HepG2 (cell line): Measurements from ENCODE around the gene KAZN. TPM values are rescaled to one million over a fixed set of nuclear protein-coding genes. Genes with fewer than 3 reads are reported as not detected.

Experiments
- ATF4 ChIP-seq, 2 experiments: fragments of 450-650 bp in 1 of 2; sonication (generic) in 1 of 2; formaldehyde crosslinking; IDR thresholded peaks; 2 replicates each; pipeline versions ENCODE4 v1.5.0 to v1.8.0; 2020 to 2022; ENCODE audit warnings: mild to moderate bottlenecking in 1 of 2, missing genetic modification reagents in 1 of 2
- CHD2 ChIP-seq: IDR thresholded peaks from 2 replicates; pipeline ENCODE4 v1.6.1; 2011; ENCODE audit warnings: low read depth, low read length, improper control_type of control experiment
- HNRNPUL1 ChIP-seq: fragments of 200-400 bp; formaldehyde crosslinking; IDR thresholded peaks from 2 replicates; pipeline ENCODE4 v1.6.1; 2017; ENCODE audit warnings: low read depth, mild to moderate bottlenecking, low read length, moderate library complexity
- IRF2 ChIP-seq: IDR thresholded peaks from 2 replicates; pipeline ENCODE4 v1.6.1; 2018; ENCODE audit warnings: missing genetic modification reagents, missing compliant biosample characterization
- ISX ChIP-seq: sonication (generic); formaldehyde crosslinking; conservative IDR thresholded peaks from 2 replicates; pipeline ENCODE4 v1.5.0; 2020; ENCODE audit warnings: missing genetic modification reagents
- KAT8 ChIP-seq: IDR thresholded peaks from 2 replicates; pipeline ENCODE4 v1.6.1; 2016; ENCODE audit warnings: missing genetic modification reagents, missing compliant biosample characterization
- NBN ChIP-seq: fragments of 450-650 bp; conservative IDR thresholded peaks from 2 replicates; pipeline ENCODE4 v1.6.1; 2017
- STAT5B ChIP-seq: sonication (generic); formaldehyde crosslinking; IDR thresholded peaks from 2 replicates; pipeline ENCODE4 v1.4.0; 2020; ENCODE audit warnings: missing genetic modification reagents
- TCF7L2 ChIP-seq: IDR thresholded peaks from 2 replicates; pipeline ENCODE4 v1.6.1; 2011; ENCODE audit warnings: mild to moderate bottlenecking, low read depth, low read length, moderate library complexity
- TEF ChIP-seq: sonication (generic); formaldehyde crosslinking; IDR thresholded peaks from 2 replicates; pipeline ENCODE4 v1.5.0; 2020; ENCODE audit warnings: missing genetic modification reagents
- TFAP4 ChIP-seq: sonication (generic); IDR thresholded peaks from 2 replicates; pipeline ENCODE4 v1.6.1; 2016; ENCODE audit warnings: low read depth, borderline replicate concordance
- ZBTB21 ChIP-seq: sonication (generic); formaldehyde crosslinking; IDR thresholded peaks from 2 replicates; pipeline ENCODE4 v1.4.0; 2020; ENCODE audit warnings: missing genetic modification reagents
- ZFX ChIP-seq: sonication (generic); formaldehyde crosslinking; IDR thresholded peaks from 2 replicates; pipeline ENCODE4 v1.4.0; 2020; ENCODE audit warnings: mild to moderate bottlenecking, low read depth, missing genetic modification reagents, moderate library complexity
- ZFY ChIP-seq: sonication (generic); formaldehyde crosslinking; IDR thresholded peaks from 2 replicates; pipeline ENCODE4 v1.4.0; 2020; ENCODE audit warnings: missing genetic modification reagents
- ZNF142 ChIP-seq: sonication (generic); formaldehyde crosslinking; IDR thresholded peaks from 2 replicates; pipeline ENCODE4 v1.4.0; 2020; ENCODE audit warnings: missing genetic modification reagents
- ZNF224 ChIP-seq: sonication (generic); formaldehyde crosslinking; IDR thresholded peaks from 2 replicates; pipeline ENCODE4 v1.5.0; 2020; ENCODE audit warnings: mild to moderate bottlenecking, missing genetic modification reagents
- ZNF512 ChIP-seq: sonication (generic); formaldehyde crosslinking; IDR thresholded peaks from 2 replicates; pipeline ENCODE4 v1.4.0; 2020; ENCODE audit warnings: mild to moderate bottlenecking, missing genetic modification reagents
- ZNF768 ChIP-seq: sonication (generic); formaldehyde crosslinking; IDR thresholded peaks from 2 replicates; pipeline ENCODE4 v1.4.0; 2020; ENCODE audit warnings: missing genetic modification reagents
- ZNF780A ChIP-seq: sonication (generic); formaldehyde crosslinking; IDR thresholded peaks from 2 replicates; pipeline ENCODE4 v1.8.0; 2022; ENCODE audit warnings: mild to moderate bottlenecking, missing genetic modification reagents, moderate library complexity
- ZNF839 ChIP-seq: sonication (generic); formaldehyde crosslinking; IDR thresholded peaks from 2 replicates; pipeline ENCODE4 v1.4.0; 2020; ENCODE audit warnings: missing genetic modification reagents, mild to moderate bottlenecking, borderline replicate concordance
- polyA plus RNA-seq, 8 experiments: library from polyadenylated mRNA; depleted of rRNA in 3 of 8; stranded (reverse) in 7 of 8; unstranded in 1 of 8; fragments of >200 nt; fragmentation: Illumina TruSeq in 4 of 8; extraction: Trizol in 4 of 8; gene quantifications; 2 replicates each; pipeline versions ENCODE4 v1.2.1 to v1.2.3, GENCODE V29; 2011 to 2016; ENCODE audit warnings: low read depth in 4 of 8, missing spikeins in 1 of 8, mixed read lengths in 1 of 8; ENCODE audit not compliant: insufficient read depth in 1 of 8
- total RNA-seq, 5 experiments: library from RNA; depleted of rRNA; stranded (reverse); fragments of >200 nt; fragmentation: Illumina TruSeq; extraction: Trizol; gene quantifications; 2 replicates each; pipeline ENCODE4 v1.2.3, GENCODE V29; 2016; ENCODE audit warnings: low read depth in 1 of 5

KAZN gene
- total and polyA plus RNA-seq, 2 of the 13 experiments (the other 11 are each of a cell fraction or from before 2014, with no cell fraction given): 10.4 to 13.5 TPM

GRCh38 chr1:15152318-15153183 lies 554.1 kb downstream of the KAZN start (continued):
- TF ChIP-seq NBN (no peak), ZFY (CRISPR knock-in tag) (peak; percentile 17; the same call in 1 of the 2 replicates), ZNF224 (CRISPR knock-in tag) (no peak), TEF (CRISPR knock-in tag) (no peak), ZBTB21 (no peak), CHD2 (no peak), ZNF142 (CRISPR knock-in tag) (no peak), IRF2 (no peak; the same call in 1 of the 2 replicates), ZNF839 (CRISPR knock-in tag) (no peak; the same call in 1 of the 2 replicates), KAT8 (no peak), ISX (CRISPR knock-in tag) (0 out of 2 replicates have a peak, but pooled peaks have one; percentile 55), HNRNPUL1 (no peak), STAT5B (no peak), ZNF780A (CRISPR knock-in tag) (no peak), TCF7L2 (peak; percentile 39; the same call in 1 of the 2 replicates), ATF4 (CRISPR knock-in tag; IDR thresholded peaks at IDR 0.05) (peak in 1 of 2 experiments; percentile 24; a peak in 1 of 4 replicates), ZNF768 (CRISPR knock-in tag) (peak; percentile 21; the same call in 1 of the 2 replicates), ZFX (CRISPR knock-in tag) (peak; percentile 6; the same call in 1 of the 2 replicates), TFAP4 (peak; percentile 62; the same call in 1 of the 2 replicates), ZNF512 (CRISPR knock-in tag) (no peak)
